ENCODE measurements around the gene C6orf120.

Gene C6orf120

DNA sequence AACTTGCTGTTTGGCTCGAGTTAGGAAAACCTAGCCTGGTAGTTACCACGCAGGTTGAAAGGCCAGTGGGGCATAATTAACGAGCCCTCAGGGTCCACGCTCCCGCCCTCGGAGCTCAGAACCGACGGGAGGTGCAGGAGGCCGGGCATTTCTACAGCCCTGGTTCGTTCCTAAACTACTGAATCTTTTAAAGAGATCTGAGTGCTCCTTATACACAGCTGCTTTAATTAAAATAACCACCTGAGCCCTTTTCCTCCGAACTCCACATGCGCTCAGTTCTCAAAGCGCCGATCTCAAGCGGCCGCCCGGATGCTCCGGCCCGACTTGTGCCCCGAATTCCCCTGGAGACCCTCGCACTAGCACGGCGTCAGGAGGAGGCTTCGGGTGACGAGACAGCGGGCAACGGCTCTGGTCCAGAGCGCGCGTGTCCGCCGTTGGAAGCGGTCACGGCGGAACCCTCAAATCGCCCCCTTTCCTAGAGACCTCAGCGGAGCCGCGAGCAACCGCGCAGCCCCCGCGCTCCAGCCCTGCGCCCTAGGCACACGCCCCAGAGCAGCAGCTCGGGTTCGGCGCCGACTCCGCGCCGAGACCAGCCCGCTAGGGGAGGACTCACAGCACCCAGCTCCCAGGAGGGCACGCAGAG lies 494 bp upstream of the C6orf120 start:
- Histone ChIP-seq H3K4me3 (ENCODE audit: low read depth, low read length) (peak overlapping the region; percentile 94), H3K4me1 (peaks cover 4% of the 10 kb centered on the region; the same call in 1 of the 2 replicates), H3K9me3 (no peaks in the 10 kb centered on the region), H3K27me3 (no peaks in the 10 kb centered on the region), H3K36me3 (peaks cover 17% of the 10 kb centered on the region)
- no peak for DNase-seq
- TF ChIP-seq, protein P1, sequence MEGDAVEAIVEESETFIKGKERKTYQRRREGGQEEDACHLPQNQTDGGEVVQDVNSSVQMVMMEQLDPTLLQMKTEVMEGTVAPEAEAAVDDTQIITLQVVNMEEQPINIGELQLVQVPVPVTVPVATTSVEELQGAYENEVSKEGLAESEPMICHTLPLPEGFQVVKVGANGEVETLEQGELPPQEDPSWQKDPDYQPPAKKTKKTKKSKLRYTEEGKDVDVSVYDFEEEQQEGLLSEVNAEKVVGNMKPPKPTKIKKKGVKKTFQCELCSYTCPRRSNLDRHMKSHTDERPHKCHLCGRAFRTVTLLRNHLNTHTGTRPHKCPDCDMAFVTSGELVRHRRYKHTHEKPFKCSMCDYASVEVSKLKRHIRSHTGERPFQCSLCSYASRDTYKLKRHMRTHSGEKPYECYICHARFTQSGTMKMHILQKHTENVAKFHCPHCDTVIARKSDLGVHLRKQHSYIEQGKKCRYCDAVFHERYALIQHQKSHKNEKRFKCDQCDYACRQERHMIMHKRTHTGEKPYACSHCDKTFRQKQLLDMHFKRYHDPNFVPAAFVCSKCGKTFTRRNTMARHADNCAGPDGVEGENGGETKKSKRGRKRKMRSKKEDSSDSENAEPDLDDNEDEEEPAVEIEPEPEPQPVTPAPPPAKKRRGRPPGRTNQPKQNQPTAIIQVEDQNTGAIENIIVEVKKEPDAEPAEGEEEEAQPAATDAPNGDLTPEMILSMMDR (IDR thresholded peaks at IDR 0.05; ENCODE audit: low read depth, low read length), result no peak

DNA sequence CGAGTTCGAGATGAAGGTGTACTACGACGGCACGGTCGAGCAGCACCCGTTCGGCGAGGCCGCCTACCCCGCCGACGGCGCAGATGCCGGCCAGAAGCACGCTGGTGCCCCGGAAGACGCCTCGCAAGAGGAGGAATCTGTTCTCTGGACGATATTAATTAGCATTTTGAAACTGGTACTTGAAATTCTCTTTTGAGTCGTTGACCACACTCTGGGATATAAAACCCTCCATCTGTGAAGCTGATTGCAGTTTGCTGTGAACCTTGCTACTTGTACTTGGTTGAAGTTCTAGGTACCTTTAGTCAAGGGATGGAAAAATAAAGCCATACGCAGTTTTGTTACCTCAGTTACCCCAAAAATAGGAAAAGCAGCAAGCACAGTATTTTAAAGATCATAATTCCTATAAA lies 917 bp downstream of the C6orf120 start:
- TF ChIP-seq, protein P1 (IDR thresholded peaks at IDR 0.05; ENCODE audit: low read depth, low read length), result no peak
- Histone ChIP-seq H3K36me3 (peaks cover 17% of the 10 kb centered on the region), H3K27me3 (no peaks in the 10 kb centered on the region), H3K4me3 (ENCODE audit: low read depth, low read length) (peak overlapping the region; percentile 94), H3K4me1 (peaks cover 4% of the 10 kb centered on the region; the same call in 1 of the 2 replicates), H3K9me3 (no peaks in the 10 kb centered on the region)
- DNase-seq, result no peak

GRCh38 chr6:169707772-169708171 lies 5.8 kb downstream of the C6orf120 start:
- Histone ChIP-seq H3K4me1 (no peaks in the 10 kb centered on the region), H3K36me3 (peaks cover 29% of the 10 kb centered on the region), H3K4me3 (ENCODE audit: low read depth, low read length) (no peak overlapping the region), H3K9me3 (no peaks in the 10 kb centered on the region), H3K27me3 (no peaks in the 10 kb centered on the region)
- no peak for DNase-seq
- TF ChIP-seq, protein P1 (IDR thresholded peaks at IDR 0.05; ENCODE audit: low read depth, low read length), result no peak

DNA sequence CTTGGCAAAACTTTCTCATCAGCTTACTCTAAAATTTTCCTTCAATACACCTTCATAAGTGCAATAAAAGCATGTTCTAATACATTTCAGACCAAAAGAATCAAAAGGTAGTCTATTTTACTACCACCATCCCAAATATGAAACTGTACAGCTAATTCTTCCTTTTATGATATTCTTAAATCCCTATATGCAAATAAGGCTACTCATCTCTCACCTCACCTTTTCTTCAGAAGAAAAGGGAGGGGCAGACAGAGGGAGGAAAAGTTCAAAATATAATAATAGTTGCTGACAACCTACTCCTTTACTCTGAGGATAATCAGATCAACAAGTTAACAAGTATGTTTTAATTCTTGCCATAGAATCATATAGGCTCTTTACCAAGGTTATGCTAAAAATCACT lies 7.4 kb downstream of the C6orf120 start:
- Histone ChIP-seq H3K4me3 (ENCODE audit: low read depth, low read length) (no peak overlapping the region), H3K9me3 (no peaks in the 10 kb centered on the region), H3K36me3 (peaks cover 26% of the 10 kb centered on the region), H3K4me1 (no peaks in the 10 kb centered on the region), H3K27me3 (no peaks in the 10 kb centered on the region)
- TF ChIP-seq, protein P1 (IDR thresholded peaks at IDR 0.05; ENCODE audit: low read depth, low read length), result no peak
- DNase-seq, result no peak

DNA sequence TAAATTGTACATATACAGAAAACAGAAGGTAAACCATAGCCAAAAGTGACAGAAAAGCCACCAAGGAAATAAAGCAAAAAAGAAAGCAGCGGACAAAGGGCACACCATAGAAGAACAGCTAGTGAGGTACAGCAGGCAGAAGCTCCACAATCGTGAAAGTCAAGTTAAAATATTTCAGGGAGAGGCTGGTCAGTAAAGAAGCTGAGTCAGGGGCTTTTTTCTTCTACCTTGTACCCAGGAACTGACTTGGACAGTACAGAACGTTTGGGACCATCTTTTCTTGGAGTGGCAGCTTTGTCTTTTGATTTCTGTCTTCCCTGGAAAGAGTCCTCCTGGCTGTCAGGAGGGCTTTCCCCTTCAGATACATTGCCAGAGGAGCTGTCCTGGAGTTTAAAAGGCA lies 8.1 kb downstream of the C6orf120 start:
- Histone ChIP-seq H3K4me1 (no peaks in the 10 kb centered on the region), H3K36me3 (peaks cover 33% of the 10 kb centered on the region), H3K4me3 (ENCODE audit: low read depth, low read length) (no peak overlapping the region), H3K27me3 (no peaks in the 10 kb centered on the region), H3K9me3 (no peaks in the 10 kb centered on the region)
- DNase-seq, result no peak
- TF ChIP-seq, protein P1 (IDR thresholded peaks at IDR 0.05; ENCODE audit: low read depth, low read length), result no peak

DNA sequence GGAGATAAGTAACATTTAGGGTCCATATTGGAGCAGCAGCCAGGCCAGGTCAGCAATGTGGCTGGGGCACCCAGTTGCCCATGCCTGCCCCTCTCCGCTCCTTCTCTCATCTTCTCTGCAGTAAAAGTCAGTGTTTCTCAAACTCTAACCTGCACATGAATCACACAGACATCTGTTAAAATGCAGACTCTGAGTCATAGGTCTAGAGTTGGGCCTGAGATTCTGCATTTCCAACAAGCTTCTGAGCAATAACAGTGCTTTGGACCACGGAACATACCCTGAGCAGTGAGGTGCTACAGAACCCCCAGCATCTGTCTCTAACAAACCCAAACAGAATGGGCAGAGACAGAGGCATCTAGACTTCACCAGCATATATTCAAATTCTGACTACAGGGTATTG lies 12.3 kb downstream of the C6orf120 start:
- Histone ChIP-seq H3K36me3 (peaks cover 53% of the 10 kb centered on the region), H3K4me3 (ENCODE audit: low read depth, low read length) (no peak overlapping the region), H3K4me1 (peaks cover under 1% of the 10 kb centered on the region; the same call in 1 of the 2 replicates), H3K9me3 (no peaks in the 10 kb centered on the region), H3K27me3 (no peaks in the 10 kb centered on the region)
- TF ChIP-seq, protein P1 (IDR thresholded peaks at IDR 0.05; ENCODE audit: low read depth, low read length), result no peak
- no peak for DNase-seq
